HepG2 (cell line): ENCODE results near the gene GNB3. TPM values are rescaled to one million over a fixed set of nuclear protein-coding genes. Genes with fewer than 3 reads are reported as not detected.
"Not testable (repeated sequence)": the region's sequence is repeated elsewhere in the genome, so short reads cannot be mapped to it uniquely, and the experiment has no call there.

Experiments
- ATAC-seq: fragments of 200-7000 bp; cut with Tn5 transposase; 3 replicates; pipeline ENCODE4 v1.9.1; 2020; ENCODE audit warnings: mild to moderate bottlenecking, moderate library complexity
- BruUV-seq: library from RNA; stranded (reverse); fragments of 400-500 nt; replicated peaks from 2 replicates; lab custom pipeline; 2021; lab: Mats Ljungman, UMichigan
- CTCF ChIA-PET: fragments of 300-600 bp; formaldehyde crosslinking; extraction: SDS; loops from one replicate; lab custom pipeline; 2021; ENCODE audit warnings: low total read pairs, inconsistent platforms, low intra/inter-chr PET ratio; lab: Yijun Ruan, JAX
- POLR2A ChIA-PET: fragments of 350-600 bp; sonication (Branson Sonifier 250); formaldehyde crosslinking; loops from one replicate; lab custom pipeline; 2020; ENCODE audit warnings: antibody characterized with exemption, inconsistent platforms; lab: Yijun Ruan, JAX
- DNase-seq: peaks from one replicate; pipeline ENCODE4 v3.0.0-alpha.2; 2015; ENCODE audit warnings: low spot score
- FAIRE-seq: peaks from 3 replicates; lab custom pipeline; 2011; peaks lifted over from hg19 to GRCh38; lab: Jason Lieb, UNC
- H2AFZ ChIP-seq: one replicate; pipeline ENCODE4 v1.6.1; 2011; ENCODE audit warnings: low read length, inconsistent platforms
- H3K27ac ChIP-seq: fragments of 300-600 bp; 3 replicates; pipeline ENCODE4 v1.8.0; 2011; ENCODE audit warnings: mixed run types, mild to moderate bottlenecking, mixed read lengths, low read length, inconsistent platforms; ENCODE audit not compliant: insufficient read depth; ENCODE audit errors: extremely low read length
- H3K27me3 ChIP-seq, 2 experiments: fragments of 200-600 bp in 1 of 2; 2 replicates in 1 of 2; 3 replicates in 1 of 2; pipeline versions ENCODE4 v1.6.0 to v1.8.0; 2011; ENCODE audit warnings: low read length in 2 of 2, mild to moderate bottlenecking in 2 of 2, moderate library complexity in 2 of 2, inconsistent platforms in 1 of 2; ENCODE audit not compliant: insufficient read depth in 2 of 2, control insufficient read depth in 1 of 2
- H3K36me3 ChIP-seq, 2 experiments: fragments of 200-600 bp in 1 of 2; replicated peaks in 1 of 2; 2 replicates in 1 of 2; 3 replicates in 1 of 2; pipeline versions ENCODE4 v1.5.1 to v1.8.0; 2011; ENCODE audit warnings: low read length in 2 of 2, inconsistent platforms in 1 of 2; ENCODE audit not compliant: insufficient read depth in 2 of 2, control insufficient read depth in 1 of 2
- H3K4me1 ChIP-seq: 2 replicates; pipeline ENCODE4 v1.5.1; 2012; ENCODE audit warnings: low read length, inconsistent platforms; ENCODE audit not compliant: insufficient read depth
- H3K4me2 ChIP-seq: 2 replicates; pipeline ENCODE4 v1.6.0; 2011; ENCODE audit warnings: low read depth, low read length, inconsistent platforms
- H3K4me3 ChIP-seq, 3 experiments: fragments of 200-600 bp in 1 of 3; sonication (generic), shearing (Covaris generic) in 1 of 3; replicated peaks in 1 of 3; 2 replicates each; pipeline ENCODE4 v1.5.1; 2011 to 2016; ENCODE audit warnings: low read length in 3 of 3, inconsistent platforms in 2 of 3, low read depth in 2 of 3, mild to moderate bottlenecking in 2 of 3, control low read depth in 1 of 3, mixed read lengths in 1 of 3; ENCODE audit not compliant: insufficient read depth in 1 of 3
- H3K79me2 ChIP-seq: one replicate; pipeline ENCODE4 v1.6.1; 2011; ENCODE audit warnings: low read length, inconsistent platforms; ENCODE audit not compliant: insufficient read depth
- H3K9ac ChIP-seq: 2 replicates; pipeline ENCODE4 v1.6.0; 2011; ENCODE audit warnings: mild to moderate bottlenecking, low read depth, low read length, inconsistent platforms; ENCODE audit not compliant: insufficient read depth
- H3K9me3 ChIP-seq: 2 replicates; pipeline ENCODE4 v1.5.1; 2012; ENCODE audit warnings: mild to moderate bottlenecking, low read length
- H4K20me1 ChIP-seq: 2 replicates; pipeline ENCODE4 v1.6.0; 2011; ENCODE audit warnings: inconsistent platforms, mild to moderate bottlenecking, low read length, moderate library complexity; ENCODE audit not compliant: insufficient read depth
- EP300 ChIP-seq, 3 experiments: sonication (generic) in 1 of 3; formaldehyde crosslinking in 1 of 3; IDR thresholded peaks; 2 replicates each; pipeline versions ENCODE4 v1.5.1 to v1.6.1; 2011 to 2020; ENCODE audit warnings: low read depth in 2 of 3, low read length in 2 of 3, borderline replicate concordance in 1 of 3, improper control_type of control experiment in 1 of 3, mild to moderate bottlenecking in 1 of 3, missing genetic modification reagents in 1 of 3, moderate library complexity in 1 of 3
- EZH2 ChIP-seq: conservative IDR thresholded peaks from 2 replicates; pipeline ENCODE4 v1.6.1; 2012; ENCODE audit warnings: mild to moderate bottlenecking, low read depth, low read length, moderate library complexity
- RAD51 ChIP-seq: fragments of 450-650 bp; IDR thresholded peaks from 2 replicates; pipeline ENCODE4 v1.6.1; 2016; ENCODE audit warnings: borderline replicate concordance
- SMAD9 ChIP-seq: sonication (generic); formaldehyde crosslinking; IDR thresholded peaks from 2 replicates; pipeline ENCODE4 v1.5.1; 2020; ENCODE audit warnings: mild to moderate bottlenecking, missing genetic modification reagents
- SMC3 ChIP-seq: IDR thresholded peaks from 2 replicates; pipeline ENCODE4 v1.6.1; 2011; ENCODE audit warnings: low read length, improper control_type of control experiment
- ZNF674 ChIP-seq: sonication (generic); formaldehyde crosslinking; IDR thresholded peaks from 2 replicates; pipeline ENCODE4 v1.5.0; 2020; ENCODE audit warnings: low read depth, mild to moderate bottlenecking, missing genetic modification reagents
- WGBS: methylation state at CpG from one replicate; pipeline ENCODE4 v1.1.6; 2017; ENCODE audit warnings: low lambda C conversion rate; 5-methylcytosine and 5-hydroxymethylcytosine counted together
- in situ Hi-C: cut with HindIII; loops from 2 replicates; pipeline ENCODE4 v1.10.0; 2017; ENCODE audit warnings: low pct_unique_long_range_greater_than_20kb; ENCODE audit not compliant: extremely low pct_ligation_motif_present
- intact Hi-C: fragments of 100-400 bp; cut with micrococcal nuclease; formaldehyde crosslinking; loops from one replicate; pipeline ENCODE4 v1.10.0; 2022; ENCODE audit not compliant: unreplicated experiment
- polyA plus RNA-seq, 8 experiments: library from polyadenylated mRNA; depleted of rRNA in 3 of 8; stranded (reverse) in 7 of 8; unstranded in 1 of 8; fragments of >200 nt; fragmentation: Illumina TruSeq in 4 of 8; extraction: Trizol in 4 of 8; gene quantifications; 2 replicates each; pipeline versions ENCODE4 v1.2.1 to v1.2.3, GENCODE V29; 2011 to 2016; ENCODE audit warnings: low read depth in 4 of 8, missing spikeins in 1 of 8, mixed read lengths in 1 of 8; ENCODE audit not compliant: insufficient read depth in 1 of 8
- total RNA-seq, 5 experiments: library from RNA; depleted of rRNA; stranded (reverse); fragments of >200 nt; fragmentation: Illumina TruSeq; extraction: Trizol; gene quantifications; 2 replicates each; pipeline ENCODE4 v1.2.3, GENCODE V29; 2016; ENCODE audit warnings: low read depth in 1 of 5
- TF ChIP-seq, protein P1 (sequence below): sonication (generic); formaldehyde crosslinking; IDR thresholded peaks from 2 replicates; pipeline ENCODE4 v1.5.0; 2020; ENCODE audit warnings: missing genetic modification reagents, mild to moderate bottlenecking, borderline replicate concordance

The GNB3 gene
- total and polyA plus RNA-seq, 2 of the 13 experiments (the other 11 are each of a cell fraction or from before 2014, with no cell fraction given) = 1.3 to 3.6 TPM

DNA sequence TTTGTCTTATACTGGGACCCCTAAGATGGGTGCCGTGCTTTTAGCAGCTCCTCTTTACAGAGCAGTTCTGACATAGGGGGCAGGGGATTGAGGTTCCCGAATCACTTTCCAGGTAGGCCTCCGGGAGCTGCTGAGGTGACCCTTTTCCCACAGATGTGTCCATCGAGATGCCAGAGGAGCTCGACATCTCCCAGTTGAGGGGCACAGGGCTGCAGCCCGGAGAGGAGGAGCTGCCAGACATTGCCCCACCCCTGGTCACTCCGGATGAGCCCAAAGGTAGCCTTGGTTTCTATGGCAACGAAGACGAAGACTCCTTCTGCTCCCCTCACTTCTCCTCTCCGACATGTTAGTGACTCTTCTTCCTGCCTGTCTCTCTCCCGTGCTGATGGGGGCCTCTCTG is 22.3 kb downstream of the GNB3 start (continued):
- TF ChIP-seq, protein P1, sequence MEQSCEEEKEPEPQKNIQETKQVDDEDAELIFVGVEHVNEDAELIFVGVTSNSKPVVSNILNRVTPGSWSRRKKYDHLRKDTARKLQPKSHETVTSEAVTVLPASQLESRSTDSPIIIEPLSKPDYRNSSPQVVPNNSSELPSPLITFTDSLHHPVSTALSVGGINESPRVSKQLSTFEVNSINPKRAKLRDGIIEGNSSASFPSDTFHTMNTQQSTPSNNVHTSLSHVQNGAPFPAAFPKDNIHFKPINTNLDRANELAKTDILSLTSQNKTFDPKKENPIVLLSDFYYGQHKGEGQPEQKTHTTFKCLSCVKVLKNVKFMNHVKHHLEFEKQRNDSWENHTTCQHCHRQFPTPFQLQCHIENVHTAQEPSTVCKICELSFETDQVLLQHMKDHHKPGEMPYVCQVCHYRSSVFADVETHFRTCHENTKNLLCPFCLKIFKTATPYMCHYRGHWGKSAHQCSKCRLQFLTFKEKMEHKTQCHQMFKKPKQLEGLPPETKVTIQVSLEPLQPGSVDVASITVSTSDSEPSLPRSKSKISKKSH (CRISPR knock-in tag) = no peak
- TF ChIP-seq EP300 (IDR thresholded peaks at IDR 0.05; ENCODE audit: low read depth in 2 of 2, low read length in 2 of 2) = no peak
- no peak for TF ChIP-seq EP300 (CRISPR knock-in tag; IDR thresholded peaks at IDR 0.05; ENCODE audit: borderline replicate concordance)
- no peak for TF ChIP-seq ZNF674 (CRISPR knock-in tag)
- no peak for TF ChIP-seq SMAD9 (CRISPR knock-in tag)
- no peak for TF ChIP-seq EZH2

DNA sequence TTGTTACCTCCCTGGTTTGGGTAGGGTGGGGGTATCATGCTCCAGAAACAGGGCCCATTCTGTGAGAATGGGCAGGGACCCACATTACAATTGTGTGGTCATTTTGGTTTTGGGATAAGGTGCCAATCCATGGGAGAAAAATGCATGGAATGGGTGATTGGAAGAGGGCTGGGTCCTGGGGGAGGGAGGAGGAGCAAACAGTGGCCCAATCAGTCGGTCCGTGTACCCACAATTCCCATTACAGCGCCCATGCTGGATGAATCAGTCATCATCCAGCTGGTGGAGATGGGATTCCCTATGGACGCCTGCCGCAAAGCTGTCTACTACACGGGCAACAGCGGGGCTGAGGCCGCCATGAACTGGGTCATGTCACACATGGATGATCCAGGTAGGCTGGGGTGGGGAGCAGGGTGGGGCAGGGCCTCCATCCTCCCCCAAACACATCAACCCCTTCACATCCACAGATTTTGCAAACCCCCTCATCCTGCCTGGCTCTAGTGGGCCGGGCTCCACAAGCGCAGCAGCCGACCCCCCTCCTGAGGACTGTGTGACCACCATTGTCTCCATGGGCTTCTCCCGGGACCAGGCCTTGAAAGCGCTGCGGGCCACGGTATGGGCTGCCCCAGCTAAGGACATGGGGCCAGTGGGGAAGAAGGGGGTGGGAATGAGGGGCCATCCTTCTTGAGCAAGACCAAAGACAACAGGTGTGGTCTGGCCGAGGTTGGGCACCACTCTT is 23.0 kb downstream of the GNB3 start:
- CTCF ChIA-PET = no interaction called here
- in situ Hi-C loops = no loop called here
- POLR2A ChIA-PET = interaction anchor here (6.0 kb wide), 1 partner anchor 10 kb away, joined by 132 read pairs; the partner anchor contains the start of genes CDCA3 and USP5

DNA sequence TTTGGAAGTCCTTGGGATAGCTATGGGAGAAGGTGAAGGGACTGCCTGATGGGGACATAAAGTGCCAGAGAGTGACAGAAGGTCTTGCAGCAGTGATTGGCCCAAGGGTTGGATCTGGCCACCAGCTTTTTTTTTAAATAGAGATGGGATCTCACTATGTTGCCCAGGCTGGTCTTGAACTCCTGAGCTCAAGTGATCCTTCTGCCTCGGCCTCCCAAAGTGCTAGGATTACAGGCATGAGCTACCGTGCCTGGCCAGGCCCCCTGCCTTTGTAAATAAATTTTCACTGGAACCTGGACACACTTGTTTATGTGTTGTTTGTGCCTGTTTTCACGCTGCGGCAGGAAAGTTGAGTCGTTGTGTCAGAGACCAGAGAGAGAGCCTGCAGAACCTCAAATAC is 24.6 kb downstream of the GNB3 start:
- H3K27ac ChIP-seq, in situ Hi-C loops, CTCF ChIA-PET, ATAC-seq, H3K4me2 ChIP-seq, BruUV-seq, H3K27me3 ChIP-seq, H3K4me3 ChIP-seq, intact Hi-C loops, FAIRE-seq, H2AFZ ChIP-seq, H3K9ac ChIP-seq, H3K9me3 ChIP-seq, DNase-seq: not testable (repeated sequence)
- POLR2A ChIA-PET = interaction anchor here (1.0 to 6.0 kb wide), 2 partner anchors 12 to 26 kb away, joined by 3 to 132 read pairs; partner anchors contain the start of genes CDCA3 and USP5
- Histone ChIP-seq H3K36me3 (peaks cover 26 to 56% of the 10 kb centered on the region in 2 experiments), H3K4me1 (peaks cover 26% of the 10 kb centered on the region), H4K20me1 (peaks cover 24% of the 10 kb centered on the region), H3K79me2 (peaks cover 29% of the 10 kb centered on the region)
- WGBS = 97% methylated on average over 5 of the region's 5 CpGs

More for the DNA sequence above, 23.0 kb downstream of the GNB3 start:
- H3K4me3 ChIP-seq = no peak overlapping the region
- no peak for ATAC-seq
- H4K20me1 ChIP-seq = peaks cover 9% of the 10 kb centered on the region
- TF ChIP-seq SMC3 (no peak), RAD51 (no peak)
- TF ChIP-seq, all 625 proteins: peak for 0
- WGBS = 99% methylated on average over 9 of the region's 16 CpGs
- DNase-seq (no peak), FAIRE-seq (no peak)
- Histone ChIP-seq H3K27me3 (no peaks in the 10 kb centered on the region; a peak in 1 of 5 replicates), H2AFZ (no peak overlapping the region), H3K9ac (no peak overlapping the region), H3K36me3 (peaks cover 29 to 57% of the 10 kb centered on the region in 2 experiments), H3K79me2 (peaks cover 14% of the 10 kb centered on the region), H3K4me1 (peaks cover 11% of the 10 kb centered on the region), H3K4me2 (no peak overlapping the region), H3K9me3 (no peaks in the 10 kb centered on the region), H3K27ac (no peak overlapping the region)
- no TSS peak for BruUV-seq
- intact Hi-C loops = no loop called here
